Endometrial microvascular endothelial cells (primary cell): ENCODE data around the gene ADCY3. TPM values are rescaled to one million over a fixed set of nuclear protein-coding genes. Genes with fewer than 3 reads are reported as not detected.

ENCODE experiments used
- in situ Hi-C: cut with HindIII; loops from 2 replicates; pipeline ENCODE4 v1.10.0; 2017; ENCODE audit warnings: low sequenced_read_pairs, low pct_unique_long_range_greater_than_20kb; ENCODE audit errors: inconsistent ontology term
- total RNA-seq: library from RNA; depleted of rRNA; stranded (reverse); fragments of >200 nt; gene quantifications from one replicate; pipeline ENCODE4 v1.2.3, GENCODE V29; 2015; ENCODE audit errors: inconsistent ontology term

The ADCY3 gene
- total RNA-seq, result 38.0 TPM

DNA sequence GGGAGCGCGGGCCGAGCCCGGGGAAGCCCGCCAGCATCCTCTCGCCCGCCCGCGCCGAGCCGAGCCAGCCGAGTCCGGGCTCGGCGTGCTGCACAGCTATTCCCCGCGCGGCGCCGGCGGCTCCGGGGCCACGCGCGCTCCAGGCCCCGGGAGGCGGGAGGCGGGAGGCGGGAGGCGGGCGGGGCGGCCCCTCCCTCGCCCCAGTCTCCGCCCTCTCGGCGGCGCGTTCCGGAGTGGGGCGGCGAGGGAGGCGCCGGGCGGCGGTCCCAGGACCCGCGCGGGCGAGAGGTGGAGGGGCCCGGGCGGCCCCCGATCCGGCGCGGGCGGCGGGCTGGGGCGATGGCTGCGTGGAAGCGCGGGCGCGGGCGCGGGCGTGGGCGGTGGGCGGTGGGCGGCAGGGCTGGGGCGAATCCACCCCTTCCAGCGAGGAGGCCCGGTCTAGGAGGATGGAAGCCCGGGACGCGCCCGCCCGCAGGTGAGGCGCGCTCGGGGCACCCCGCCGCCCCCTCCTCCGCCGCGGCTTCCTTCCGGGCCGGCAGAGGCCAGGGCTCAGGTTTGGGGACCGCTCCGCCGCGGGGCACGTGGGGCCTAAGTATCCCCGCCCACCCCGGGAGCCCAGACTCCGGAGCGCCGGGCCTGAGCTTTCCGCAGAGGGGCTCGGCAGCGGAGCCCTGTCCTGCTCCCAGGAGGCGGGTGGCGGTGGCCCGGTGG, at the start of gene ADCY3:
TSS of gene ADCY3 (minus strand) at position 140 of the 711 bp plus-strand sequence. CDS start 1,250 bp downstream, outside the sequence.
- in situ Hi-C loops, result no loop called here

DNA sequence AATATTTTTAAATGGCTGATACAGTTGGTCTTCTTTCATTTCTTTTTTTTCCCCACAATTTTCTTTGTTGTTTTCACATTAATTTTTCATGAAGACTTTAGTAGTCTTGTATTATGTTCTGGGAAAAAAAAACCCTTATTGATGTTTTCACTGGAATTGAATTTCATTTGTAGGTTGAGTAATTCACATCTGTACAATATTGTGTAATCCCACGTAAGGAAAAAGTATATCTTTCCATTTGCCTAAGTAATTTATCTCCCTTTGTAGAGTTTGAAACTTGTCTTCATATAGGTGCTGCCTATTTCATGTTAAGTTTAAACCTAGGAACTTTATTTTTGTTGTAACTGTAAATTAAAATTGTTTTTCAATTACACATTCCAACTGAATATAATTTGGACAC, 49.7 kb upstream of the ADCY3 start:
- in situ Hi-C loops, result no loop called here

- in situ Hi-C loops, result no loop called here
These were observed 41.9 kb upstream of the ADCY3 start for GRCh38 chr2:24961903-24962302.

DNA sequence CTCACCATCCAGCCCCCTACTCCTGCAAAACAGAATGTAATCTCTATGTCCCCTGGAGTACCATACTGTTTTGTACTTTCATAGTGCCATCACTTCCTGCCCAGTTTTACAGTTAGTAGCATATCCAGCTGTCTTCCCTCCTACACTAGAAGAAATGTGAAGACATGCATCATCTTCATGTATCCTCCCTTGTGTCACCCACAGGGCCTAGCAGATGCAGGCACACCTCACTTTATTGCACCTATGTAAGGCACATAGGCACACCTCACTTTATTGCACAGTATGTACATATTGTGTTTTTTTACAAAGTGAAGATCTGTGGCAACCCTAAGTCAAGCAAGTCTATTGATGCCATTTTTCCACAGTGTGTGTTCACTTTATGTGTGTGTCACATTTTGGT, 39.7 kb upstream of the ADCY3 start:
- in situ Hi-C loops, result no loop called here

DNA sequence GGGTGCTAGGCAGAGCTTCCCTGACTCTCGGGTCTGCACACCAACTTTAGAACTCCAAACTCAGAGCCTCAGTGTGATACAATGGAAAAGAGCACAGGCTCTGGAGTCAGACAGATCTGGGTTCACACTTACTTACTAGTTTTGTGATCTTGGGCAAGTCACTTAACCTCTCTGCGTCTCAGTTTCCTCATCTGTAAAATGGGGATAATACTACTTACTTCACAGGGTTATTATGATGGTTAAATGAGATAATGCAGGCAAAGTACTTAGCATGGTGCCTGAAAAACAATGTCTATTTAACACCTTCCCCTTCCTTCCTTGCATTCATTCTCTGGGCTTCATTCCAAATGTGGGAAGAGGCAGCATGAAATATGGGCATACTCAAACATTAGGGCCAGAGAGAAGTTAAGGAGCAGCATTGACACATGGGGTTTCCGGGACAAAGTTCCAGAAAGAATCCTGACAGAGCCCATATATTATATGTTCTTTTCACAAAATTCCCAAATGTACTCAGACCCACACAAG, 38.4 kb upstream of the ADCY3 start:
- in situ Hi-C loops, result no loop called here

DNA sequence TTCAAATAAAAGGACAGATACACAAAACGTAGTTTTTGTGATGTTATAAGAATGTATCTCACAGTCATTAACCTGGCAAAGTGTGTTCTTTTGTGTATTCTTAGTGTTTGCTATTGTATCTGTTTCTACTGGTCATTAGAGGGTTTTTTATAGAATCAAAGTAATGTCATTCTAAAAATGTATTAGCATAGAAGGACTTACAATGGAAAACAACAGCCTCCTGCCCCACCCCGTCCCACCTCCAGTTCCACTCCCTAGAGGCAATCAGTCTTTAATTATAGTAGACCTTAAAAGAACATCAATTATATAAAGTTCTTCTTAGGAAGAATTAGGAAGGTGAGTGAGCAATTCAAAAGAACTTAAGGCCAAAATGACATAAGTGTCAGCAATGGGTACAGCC, 37.9 kb upstream of the ADCY3 start:
- in situ Hi-C loops, result no loop called here

- in situ Hi-C loops, result no loop called here
These were observed 37.2 kb upstream of the ADCY3 start for GRCh38 chr2:24957221-24957620.

GRCh38 chr2:24955921-24956320, 35.9 kb upstream of the ADCY3 start:
- in situ Hi-C loops, result no loop called here

DNA sequence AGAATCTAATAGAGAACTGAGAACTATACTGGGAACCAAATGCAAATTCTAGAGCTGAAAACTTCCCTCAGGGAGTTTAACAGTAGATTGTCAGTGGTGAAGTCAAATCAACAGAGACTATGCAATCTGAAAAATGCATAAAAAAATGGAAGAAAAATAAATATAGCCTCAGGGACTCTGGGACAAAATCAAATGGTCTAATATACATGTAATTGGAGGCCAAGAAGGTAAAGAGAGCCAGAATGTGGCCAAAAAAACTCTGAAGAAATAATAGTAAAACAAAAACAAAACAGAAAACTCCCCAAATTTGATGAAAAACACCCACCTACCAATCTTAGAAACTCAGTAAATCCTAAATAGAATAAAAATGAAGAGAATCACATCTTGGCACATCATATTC, 35.2 kb upstream of the ADCY3 start:
- in situ Hi-C loops, result no loop called here

DNA sequence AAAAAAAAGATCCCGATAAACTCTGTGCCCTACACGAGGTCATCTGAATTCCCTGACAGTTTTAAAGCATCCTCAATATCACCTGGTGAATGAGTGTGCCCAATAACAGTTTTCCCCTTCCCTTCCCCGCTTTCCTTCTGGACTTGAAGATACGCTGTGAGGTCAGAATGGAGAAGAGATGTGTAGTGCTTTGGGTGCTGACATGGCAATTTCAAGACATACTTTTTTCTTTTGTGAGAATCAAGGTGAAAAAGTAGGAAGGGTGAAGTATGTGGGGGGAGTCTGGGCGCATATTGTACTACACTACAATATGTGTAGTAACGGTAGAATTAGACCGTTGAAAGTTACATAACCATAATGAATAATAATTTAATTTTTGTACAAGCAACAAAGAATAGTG, 30.1 kb upstream of the ADCY3 start:
- in situ Hi-C loops, result no loop called here

DNA sequence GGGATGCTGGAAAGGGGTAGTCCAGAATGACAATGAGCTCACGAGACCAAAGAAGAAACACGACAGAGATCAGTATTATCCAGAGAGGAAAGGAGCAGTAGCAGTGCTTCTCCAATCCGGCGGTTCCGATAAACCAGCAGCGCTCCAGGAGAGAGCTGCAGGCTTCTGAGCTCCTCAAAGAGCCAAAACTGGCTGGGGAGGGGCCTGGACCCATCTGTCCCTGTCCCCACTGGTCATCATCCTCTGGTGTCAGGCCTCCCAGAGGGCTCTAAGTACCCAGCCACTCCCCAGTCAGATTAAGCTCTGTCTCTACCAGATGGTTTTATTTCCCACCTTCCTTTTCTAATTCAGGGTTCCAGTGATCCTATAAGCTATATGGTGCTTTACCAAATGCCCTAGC, 28.5 kb upstream of the ADCY3 start:
- in situ Hi-C loops, result no loop called here

DNA sequence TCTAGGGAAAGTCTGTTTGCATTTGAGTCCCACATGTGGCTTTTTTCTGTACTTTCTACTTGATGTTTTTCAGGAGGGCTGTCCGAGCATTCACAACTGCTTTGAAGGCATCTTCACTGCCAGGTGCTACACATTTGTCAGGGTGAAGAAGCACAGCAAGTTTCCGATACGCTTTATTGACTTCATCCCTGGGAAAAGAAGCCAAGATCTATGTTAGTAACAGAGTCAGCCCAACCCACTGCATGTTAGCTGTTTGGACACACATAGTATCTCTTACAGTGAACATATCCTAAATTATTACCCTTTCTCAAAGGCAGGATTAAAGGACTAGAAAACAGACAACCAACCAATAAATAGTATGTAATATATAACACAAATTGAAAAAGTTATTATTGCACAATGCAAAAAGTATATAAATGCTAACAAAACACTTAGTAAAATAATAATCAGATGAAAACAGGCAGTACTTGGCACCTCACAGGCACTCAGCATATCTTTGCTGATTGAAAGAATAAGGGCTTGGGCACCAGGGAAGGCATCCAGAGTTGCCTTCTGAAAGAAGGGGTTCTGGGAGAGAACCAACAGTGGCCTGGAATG, 27.6 kb upstream of the ADCY3 start:
- in situ Hi-C loops, result no loop called here

DNA sequence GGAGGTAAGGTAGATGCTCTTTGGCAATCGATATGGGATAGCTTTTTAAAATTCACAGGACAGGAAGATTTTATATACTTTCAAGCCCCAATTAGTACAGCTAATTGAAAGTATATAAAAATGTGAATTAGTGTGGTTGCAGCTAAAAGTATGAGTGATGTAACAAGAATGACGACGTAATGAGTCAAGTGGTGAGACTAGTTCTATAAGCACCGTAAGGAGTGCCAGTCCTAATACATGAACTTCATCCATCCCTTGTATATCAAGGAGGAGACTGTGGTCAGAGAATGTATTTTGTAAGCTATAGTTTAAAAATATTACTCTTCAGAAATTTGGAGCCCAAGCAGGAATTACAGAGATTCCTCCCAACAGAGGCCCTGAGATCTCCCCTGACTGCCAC, 25.9 kb upstream of the ADCY3 start:
- in situ Hi-C loops, result no loop called here

- in situ Hi-C loops, result no loop called here
These were observed 23.5 kb upstream of the ADCY3 start for GRCh38 chr2:24943427-24944053.

- in situ Hi-C loops, result no loop called here
These were observed 19.3 kb upstream of the ADCY3 start for GRCh38 chr2:24939353-24939752.

GRCh38 chr2:24937236-24937635, 17.2 kb upstream of the ADCY3 start:
- in situ Hi-C loops, result no loop called here

DNA sequence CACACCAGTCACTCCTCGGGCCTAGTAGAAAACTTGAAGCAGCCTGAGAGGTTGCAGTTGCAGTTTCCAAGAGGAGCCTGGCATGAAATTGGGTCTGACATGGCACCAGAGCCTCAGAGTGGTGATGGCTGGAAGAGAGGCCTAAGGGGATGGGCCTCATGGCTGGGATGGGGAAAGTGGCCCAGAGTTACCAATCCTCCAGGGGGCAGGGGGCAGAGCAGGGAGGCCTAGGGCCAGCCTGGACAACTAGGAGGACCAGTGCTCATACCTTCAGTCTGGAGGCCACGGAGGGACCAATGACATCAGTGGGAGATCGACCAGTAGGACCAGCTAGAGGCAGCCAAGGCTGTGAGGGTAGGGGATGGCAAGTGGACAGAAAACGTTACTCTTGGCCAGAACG, 15.1 kb upstream of the ADCY3 start:
- in situ Hi-C loops, result no loop called here

GRCh38 chr2:24932715-24933114, 12.7 kb upstream of the ADCY3 start:
- in situ Hi-C loops, result no loop called here

DNA sequence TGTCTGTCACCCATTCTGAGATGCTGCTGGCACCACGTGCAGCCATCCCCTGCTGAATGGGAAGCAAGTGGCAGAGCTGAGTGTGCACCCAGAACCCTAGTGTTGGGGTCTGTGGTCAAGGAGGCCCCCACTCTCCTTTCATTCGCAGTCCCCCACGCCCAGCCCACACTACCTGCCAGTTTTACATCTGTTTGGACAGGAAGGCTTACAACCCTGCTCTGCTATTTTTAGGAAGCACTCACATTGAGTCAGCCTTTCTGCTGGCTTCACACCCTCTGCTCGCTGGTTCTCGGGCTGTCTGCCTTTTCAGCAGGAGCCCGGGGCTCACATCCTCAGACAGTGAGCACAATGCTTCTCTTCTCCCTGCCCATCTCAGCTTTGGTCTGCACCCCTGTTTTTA, 10.7 kb upstream of the ADCY3 start:
- in situ Hi-C loops, result no loop called here

DNA sequence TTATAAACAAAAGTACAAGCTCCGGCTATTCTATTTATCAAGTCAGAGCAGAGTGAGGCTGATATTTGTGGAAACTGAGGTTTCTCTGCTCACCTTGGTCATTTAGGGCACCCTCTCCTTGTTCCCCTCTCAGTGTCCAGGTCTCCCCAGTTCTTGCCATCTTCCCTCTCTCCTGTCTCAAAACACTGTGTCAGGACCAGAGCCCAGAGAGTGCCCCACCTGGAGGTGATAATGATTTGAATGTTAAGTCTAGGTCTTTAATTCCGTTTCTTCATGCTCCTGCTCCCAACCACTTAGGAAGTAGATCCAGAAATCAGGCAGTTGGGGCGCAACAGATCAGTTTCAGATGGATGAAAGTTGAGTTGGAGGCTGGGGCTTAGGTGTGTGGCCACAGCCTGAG, 9.2 kb upstream of the ADCY3 start:
- in situ Hi-C loops, result no loop called here
